ENCODE results near the gene DESI1. TPM values are rescaled to one million over a fixed set of nuclear protein-coding genes. Genes with fewer than 3 reads are reported as not detected.
"Not testable (repeated sequence)": the region's sequence is repeated elsewhere in the genome, so short reads cannot be mapped to it uniquely, and the experiment has no call there.

The DESI1 gene
- total RNA-seq, 1 donor from 2014 or later: 57.3 TPM

GRCh38 chr22:41561788-41562187 lies 59.1 kb downstream of the DESI1 start:
- Mint-ChIP-seq H3K27ac (no peak overlapping the region), H3K4me3 (ENCODE audit: low read depth) (no peak overlapping the region), H3K27me3 (ENCODE audit: low read depth) (peaks cover 22% of the 10 kb centered on the region), H3K9me3 (no peaks in the 10 kb centered on the region), H3K4me1 (ENCODE audit: low read depth) (peaks cover 5% of the 10 kb centered on the region), H3K36me3 (ENCODE audit: low read depth) (no peaks in the 10 kb centered on the region)
- intact Hi-C loops (cut with micrococcal nuclease): no loop called here
- DNase-seq (ENCODE audit: low spot score): no peak

GRCh38 chr22:41561335-41561734 lies 59.5 kb downstream of the DESI1 start:
- H3K27ac Mint-ChIP-seq: no peak overlapping the region
- H3K36me3 Mint-ChIP-seq (ENCODE audit: low read depth): no peaks in the 10 kb centered on the region
- peaks cover 23% of the 10 kb centered on the region for H3K27me3 Mint-ChIP-seq (ENCODE audit: low read depth)
- H3K4me1 Mint-ChIP-seq (ENCODE audit: low read depth): peaks cover 5% of the 10 kb centered on the region
- no peaks in the 10 kb centered on the region for H3K9me3 Mint-ChIP-seq
- intact Hi-C loops (cut with micrococcal nuclease): no loop called here
- no peak for DNase-seq (ENCODE audit: low spot score)
- H3K4me3 Mint-ChIP-seq (ENCODE audit: low read depth): no peak overlapping the region

GRCh38 chr22:41560095-41560471 lies 60.8 kb downstream of the DESI1 start:
- Mint-ChIP-seq H3K27ac (no peak overlapping the region), H3K9me3 (no peaks in the 10 kb centered on the region), H3K36me3 (ENCODE audit: low read depth) (no peaks in the 10 kb centered on the region), H3K4me3 (ENCODE audit: low read depth) (no peak overlapping the region), H3K27me3 (ENCODE audit: low read depth) (peaks cover 23% of the 10 kb centered on the region), H3K4me1 (ENCODE audit: low read depth) (peaks cover 2% of the 10 kb centered on the region)
- DNase-seq (ENCODE audit: low spot score): no peak
- intact Hi-C loops (cut with micrococcal nuclease): no loop called here

DNA sequence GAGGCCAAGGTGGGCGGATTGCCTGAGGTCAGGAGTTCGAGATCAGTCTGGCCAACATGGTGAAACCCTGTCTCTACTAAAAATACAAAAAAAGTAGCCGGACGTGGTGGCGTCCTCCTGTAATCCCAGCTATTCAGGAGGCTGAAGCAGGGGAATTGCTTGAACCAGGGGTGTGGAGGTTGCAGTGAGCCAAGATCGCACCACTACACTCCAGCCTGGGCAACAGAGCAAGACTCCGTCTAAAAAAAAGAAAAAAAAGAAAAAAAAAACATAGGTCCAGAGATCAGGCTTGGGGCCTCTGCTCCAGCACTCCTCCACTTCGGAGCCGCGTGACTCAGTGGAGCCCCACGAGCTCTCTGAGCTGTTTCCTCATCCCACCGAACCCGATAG lies 62.6 kb downstream of the DESI1 start:
- H3K27ac Mint-ChIP-seq; H3K36me3 Mint-ChIP-seq (ENCODE audit: low read depth); DNase-seq (ENCODE audit: low spot score); intact Hi-C loops (cut with micrococcal nuclease); H3K4me3 Mint-ChIP-seq (ENCODE audit: low read depth); H3K9me3 Mint-ChIP-seq; H3K4me1 Mint-ChIP-seq (ENCODE audit: low read depth): not testable (repeated sequence)
- H3K27me3 Mint-ChIP-seq (ENCODE audit: low read depth): peaks cover 26% of the 10 kb centered on the region

DNA sequence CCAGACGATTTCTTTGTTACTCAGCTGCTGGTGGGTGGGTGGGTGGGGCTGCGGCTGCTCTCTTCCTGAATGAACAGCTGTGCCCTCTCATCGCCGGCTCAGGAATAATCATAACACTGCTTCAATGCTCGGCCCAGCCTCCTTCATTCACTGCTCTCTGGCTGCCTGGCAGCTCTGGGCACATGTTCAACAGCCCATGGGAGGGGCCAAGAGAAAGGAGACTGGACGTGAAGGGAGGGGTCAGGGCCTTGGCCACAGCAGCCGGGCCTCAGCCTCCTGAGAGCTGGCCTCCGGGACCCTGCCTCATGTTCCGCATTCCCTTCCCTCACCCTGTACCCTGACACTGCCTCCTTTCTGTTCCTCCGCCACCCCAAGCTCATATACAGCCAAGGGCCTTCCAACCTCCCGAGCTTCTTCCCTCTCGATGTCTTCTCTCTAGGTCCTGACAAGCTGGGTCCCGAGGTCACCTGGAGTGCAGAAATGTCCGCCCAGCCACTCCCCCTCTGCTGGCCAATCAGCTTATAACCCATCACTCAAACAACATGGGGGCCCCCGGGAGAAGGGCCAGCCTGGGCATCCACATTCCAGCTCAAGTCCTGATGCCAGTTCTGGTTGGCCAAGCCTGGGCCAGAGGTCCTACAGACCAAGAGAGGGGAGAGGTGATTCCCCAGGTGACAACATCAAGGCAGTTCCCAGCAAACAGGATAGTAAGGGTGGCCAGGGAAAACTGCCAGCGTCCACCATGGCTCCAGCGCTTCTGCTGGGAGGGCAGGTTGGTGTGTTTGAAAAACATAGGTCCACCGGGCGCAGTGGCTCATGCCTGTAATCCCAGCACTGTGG lies 63.2 kb downstream of the DESI1 start:
- no peaks in the 10 kb centered on the region for H3K9me3 Mint-ChIP-seq
- intact Hi-C loops (cut with micrococcal nuclease): no loop called here
- H3K4me3 Mint-ChIP-seq (ENCODE audit: low read depth): no peak overlapping the region
- peaks cover 28% of the 10 kb centered on the region for H3K27me3 Mint-ChIP-seq (ENCODE audit: low read depth)
- H3K4me1 Mint-ChIP-seq (ENCODE audit: low read depth): peaks cover 2% of the 10 kb centered on the region
- no peak overlapping the region for H3K27ac Mint-ChIP-seq
- no peaks in the 10 kb centered on the region for H3K36me3 Mint-ChIP-seq (ENCODE audit: low read depth)
- no peak for DNase-seq (ENCODE audit: low spot score)

- Mint-ChIP-seq H3K27me3 (ENCODE audit: low read depth) (peaks cover 25% of the 10 kb centered on the region), H3K4me3 (ENCODE audit: low read depth) (no peak overlapping the region), H3K36me3 (ENCODE audit: low read depth) (no peaks in the 10 kb centered on the region), H3K27ac (no peak overlapping the region), H3K9me3 (no peaks in the 10 kb centered on the region), H3K4me1 (ENCODE audit: low read depth) (peaks cover 2% of the 10 kb centered on the region)
- intact Hi-C loops (cut with micrococcal nuclease): no loop called here
- no peak for DNase-seq (ENCODE audit: low spot score)
Measured at GRCh38 chr22:41556561-41556960, 64.3 kb downstream of the DESI1 start.

- H3K27me3 Mint-ChIP-seq (ENCODE audit: low read depth): peaks cover 17% of the 10 kb centered on the region
Measured at GRCh38 chr22:41555325-41555982, 65.4 kb downstream of the DESI1 start.

DNA sequence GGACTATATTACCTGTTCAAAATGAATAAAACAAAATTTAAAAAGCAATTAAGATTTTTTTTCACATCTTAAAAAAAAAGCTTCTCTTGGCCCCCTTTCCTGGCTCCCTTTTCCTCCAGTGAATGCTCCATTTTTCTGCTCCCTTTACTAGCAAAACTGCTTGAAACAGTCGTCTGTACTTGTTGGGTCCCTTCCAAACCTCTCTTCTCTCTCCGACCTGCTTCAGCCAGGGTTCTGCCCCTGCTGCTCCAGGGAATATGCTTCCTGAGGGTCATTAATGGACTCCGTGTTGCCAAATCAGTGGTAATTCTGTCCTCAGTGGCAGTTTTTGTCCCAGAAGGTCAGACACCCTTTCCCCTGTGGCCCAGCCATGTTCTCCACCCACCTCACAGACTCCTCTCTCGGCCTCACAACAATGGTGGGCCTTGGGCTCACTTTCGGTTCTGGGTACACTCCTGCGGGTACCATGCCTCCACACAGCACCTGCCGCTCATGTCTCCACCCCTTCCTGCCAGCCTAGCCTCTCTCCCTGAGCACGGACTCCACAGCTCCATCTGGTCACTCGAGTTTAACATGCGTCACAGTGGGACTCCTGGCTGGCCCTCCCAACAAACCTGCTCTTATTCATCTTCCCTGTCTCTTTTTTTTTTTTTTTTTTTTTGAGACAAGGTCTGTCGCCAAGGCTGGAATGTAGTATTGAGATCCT lies 68.8 kb downstream of the DESI1 start:
- no peak overlapping the region for H3K27ac Mint-ChIP-seq
- H3K36me3 Mint-ChIP-seq (ENCODE audit: low read depth): no peaks in the 10 kb centered on the region
- no peak for DNase-seq (ENCODE audit: low spot score)
- intact Hi-C loops (cut with micrococcal nuclease): no loop called here
- peaks cover 11% of the 10 kb centered on the region for H3K27me3 Mint-ChIP-seq (ENCODE audit: low read depth)
- H3K9me3 Mint-ChIP-seq: no peaks in the 10 kb centered on the region
- H3K4me3 Mint-ChIP-seq (ENCODE audit: low read depth): no peak overlapping the region
- H3K4me1 Mint-ChIP-seq (ENCODE audit: low read depth): peaks cover 2% of the 10 kb centered on the region

More at GRCh38 chr22:41555325-41555982, 65.4 kb downstream of the DESI1 start:
- intact Hi-C loops (cut with micrococcal nuclease): no loop called here
- peaks cover 2% of the 10 kb centered on the region for H3K4me1 Mint-ChIP-seq (ENCODE audit: low read depth)
- no peak overlapping the region for H3K4me3 Mint-ChIP-seq (ENCODE audit: low read depth)
- no peak for DNase-seq (ENCODE audit: low spot score)
- H3K9me3 Mint-ChIP-seq: no peaks in the 10 kb centered on the region
- H3K36me3 Mint-ChIP-seq (ENCODE audit: low read depth): no peaks in the 10 kb centered on the region
- H3K27ac Mint-ChIP-seq: no peak overlapping the region

GRCh38 chr22:41550952-41551491 lies 69.8 kb downstream of the DESI1 start:
- Mint-ChIP-seq H3K9me3 (no peaks in the 10 kb centered on the region), H3K4me3 (ENCODE audit: low read depth) (no peak overlapping the region), H3K4me1 (ENCODE audit: low read depth) (no peaks in the 10 kb centered on the region), H3K36me3 (ENCODE audit: low read depth) (no peaks in the 10 kb centered on the region), H3K27me3 (ENCODE audit: low read depth) (peaks cover 7% of the 10 kb centered on the region), H3K27ac (no peak overlapping the region)
- DNase-seq (ENCODE audit: low spot score): no peak
- intact Hi-C loops (cut with micrococcal nuclease): no loop called here

- Mint-ChIP-seq H3K9me3 (no peaks in the 10 kb centered on the region), H3K27ac (no peak overlapping the region), H3K4me1 (ENCODE audit: low read depth) (peaks cover 5% of the 10 kb centered on the region), H3K27me3 (ENCODE audit: low read depth) (peaks cover 7% of the 10 kb centered on the region), H3K4me3 (ENCODE audit: low read depth) (no peak overlapping the region), H3K36me3 (ENCODE audit: low read depth) (no peaks in the 10 kb centered on the region)
- no peak for DNase-seq (ENCODE audit: low spot score)
- intact Hi-C loops (cut with micrococcal nuclease): no loop called here
Measured at GRCh38 chr22:41548830-41549211, 72.0 kb downstream of the DESI1 start.

All from activated T-helper 2 cell treated with anti-CD3 and anti-CD28 coated beads, Interferon-gamma antibody, Interleukin-2, Interleukin-4, amounts not matched to agents 10 μg/mL and 5 μg/mL and 100 μg/mL, durations not matched to agents 14 hours and 24 hours and 36 hours (primary cell).